NB4 (cell line): ENCODE results near the gene GEMIN4.
"Not testable (repeated sequence)": the region's sequence is repeated elsewhere in the genome, so short reads cannot be mapped to it uniquely, and the experiment has no call there.

Experiments used
- CTCF ChIP-seq: IDR thresholded peaks from one replicate; pipeline ENCODE4 v1.5.1; 2012; ENCODE audit warnings: low read depth, low read length
- MYC ChIP-seq: IDR thresholded peaks from 2 replicates; pipeline ENCODE4 v1.6.1; 2011; ENCODE audit warnings: low read depth, low read length
- POLR2A ChIP-seq: IDR thresholded peaks from 2 replicates; pipeline ENCODE4 v1.6.1; 2011; ENCODE audit warnings: mild to moderate bottlenecking; ENCODE audit not compliant: insufficient read length; ENCODE audit errors: extremely low read depth

DNA sequence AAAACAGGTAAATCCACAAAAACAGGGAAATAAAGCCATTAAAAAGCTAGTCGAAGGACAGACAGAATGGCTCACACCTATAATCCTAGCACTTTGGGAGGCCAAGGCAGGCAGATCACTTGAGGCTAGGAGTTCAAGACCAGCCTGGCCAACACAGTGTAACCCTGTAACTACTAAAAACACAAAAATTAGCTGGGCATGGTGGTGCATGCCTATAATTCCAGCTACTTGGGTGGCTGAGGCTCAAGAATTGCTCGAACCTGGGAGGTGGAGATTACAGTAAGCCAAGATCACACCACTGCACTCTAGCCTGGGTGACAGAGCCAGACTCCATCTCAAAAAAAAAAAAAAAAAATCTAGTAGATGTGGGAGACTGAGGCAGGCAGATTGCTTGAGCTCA is 54.0 kb downstream of the GEMIN4 start:
- not testable (repeated sequence) for TF ChIP-seq POLR2A, CTCF, MYC
